ENCODE data around the gene SECISBP2. TPM values are rescaled to one million over a fixed set of nuclear protein-coding genes. Genes with fewer than 3 reads are reported as not detected.

Gene SECISBP2
- total and polyA plus RNA-seq, 7 donors, result 21.0 to 41.8 (median 35.0) TPM

DNA sequence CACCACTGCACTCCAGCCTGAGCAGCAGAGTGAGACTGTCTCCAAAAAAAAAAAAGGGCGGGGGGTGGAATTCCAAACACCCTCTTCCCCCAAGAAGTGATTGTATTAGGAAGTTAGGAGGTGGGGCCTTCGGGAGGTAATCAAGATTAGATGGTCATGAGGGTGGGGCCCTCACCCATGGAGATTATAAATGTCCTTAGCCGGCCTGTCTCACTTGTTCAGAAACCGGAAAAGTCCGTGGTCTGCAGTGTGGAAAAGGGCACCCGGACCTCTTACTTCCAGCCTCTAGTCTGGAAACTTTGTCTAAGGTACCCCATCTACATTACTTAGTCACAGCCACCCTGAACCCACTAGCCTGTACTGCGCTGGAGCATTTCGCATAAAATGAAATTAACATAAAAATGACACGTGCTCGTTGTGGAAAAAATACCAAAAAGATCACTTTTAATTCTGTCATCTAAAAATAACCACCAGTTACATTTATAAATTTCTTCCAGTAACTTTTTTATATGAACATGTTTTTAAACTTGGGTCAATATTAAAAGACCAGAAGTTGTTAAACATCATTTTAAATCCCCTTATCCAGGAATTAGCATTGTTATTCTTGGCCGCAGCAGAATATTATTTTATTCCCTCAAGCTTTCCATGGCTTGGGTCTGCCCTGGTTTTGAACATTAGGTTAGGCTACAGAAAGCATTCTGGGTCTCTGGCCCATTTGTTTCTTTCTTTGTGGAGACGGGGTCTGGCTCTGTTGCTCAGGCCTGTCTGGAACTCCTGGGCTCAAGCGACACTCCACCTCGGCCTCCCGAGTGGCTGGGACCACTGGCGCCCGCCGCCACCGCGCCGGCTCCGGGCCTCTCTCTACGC, 8.5 kb upstream of the SECISBP2 start:
- no peak for DNase-seq
- TF ChIP-seq, protein P1, sequence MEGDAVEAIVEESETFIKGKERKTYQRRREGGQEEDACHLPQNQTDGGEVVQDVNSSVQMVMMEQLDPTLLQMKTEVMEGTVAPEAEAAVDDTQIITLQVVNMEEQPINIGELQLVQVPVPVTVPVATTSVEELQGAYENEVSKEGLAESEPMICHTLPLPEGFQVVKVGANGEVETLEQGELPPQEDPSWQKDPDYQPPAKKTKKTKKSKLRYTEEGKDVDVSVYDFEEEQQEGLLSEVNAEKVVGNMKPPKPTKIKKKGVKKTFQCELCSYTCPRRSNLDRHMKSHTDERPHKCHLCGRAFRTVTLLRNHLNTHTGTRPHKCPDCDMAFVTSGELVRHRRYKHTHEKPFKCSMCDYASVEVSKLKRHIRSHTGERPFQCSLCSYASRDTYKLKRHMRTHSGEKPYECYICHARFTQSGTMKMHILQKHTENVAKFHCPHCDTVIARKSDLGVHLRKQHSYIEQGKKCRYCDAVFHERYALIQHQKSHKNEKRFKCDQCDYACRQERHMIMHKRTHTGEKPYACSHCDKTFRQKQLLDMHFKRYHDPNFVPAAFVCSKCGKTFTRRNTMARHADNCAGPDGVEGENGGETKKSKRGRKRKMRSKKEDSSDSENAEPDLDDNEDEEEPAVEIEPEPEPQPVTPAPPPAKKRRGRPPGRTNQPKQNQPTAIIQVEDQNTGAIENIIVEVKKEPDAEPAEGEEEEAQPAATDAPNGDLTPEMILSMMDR (IDR thresholded peaks at IDR 0.05), result no peak
- TF ChIP-seq POLR2A (IDR thresholded peaks at IDR 0.05) (no peak), POLR2AphosphoS5 (IDR thresholded peaks at IDR 0.05) (no peak)
- WGBS, 2 donors, result 7 to 19% methylated on average over 23 of the region's 23 CpGs
- no peaks in the 10 kb centered on the region for H3K9me3 ChIP-seq
- peak overlapping the region; percentile 66 to 97 (median 80) for H3K4me3 ChIP-seq
- H3K36me3 ChIP-seq, result no peaks in the 10 kb centered on the region
- no peaks in the 10 kb centered on the region for H3K27me3 ChIP-seq
- H3K27ac ChIP-seq, result peak overlapping the region; percentile 99 to 100 (median 100)
- H3K4me1 ChIP-seq, result peaks cover 0 to 33% (median 23%) of the 10 kb centered on the region in 4 donors
- intact Hi-C loops (cut with DNase I), result loop anchor here (5.0 kb wide), 1 partner anchor 128 kb away; no protein-coding TSS in a partner anchor

DNA sequence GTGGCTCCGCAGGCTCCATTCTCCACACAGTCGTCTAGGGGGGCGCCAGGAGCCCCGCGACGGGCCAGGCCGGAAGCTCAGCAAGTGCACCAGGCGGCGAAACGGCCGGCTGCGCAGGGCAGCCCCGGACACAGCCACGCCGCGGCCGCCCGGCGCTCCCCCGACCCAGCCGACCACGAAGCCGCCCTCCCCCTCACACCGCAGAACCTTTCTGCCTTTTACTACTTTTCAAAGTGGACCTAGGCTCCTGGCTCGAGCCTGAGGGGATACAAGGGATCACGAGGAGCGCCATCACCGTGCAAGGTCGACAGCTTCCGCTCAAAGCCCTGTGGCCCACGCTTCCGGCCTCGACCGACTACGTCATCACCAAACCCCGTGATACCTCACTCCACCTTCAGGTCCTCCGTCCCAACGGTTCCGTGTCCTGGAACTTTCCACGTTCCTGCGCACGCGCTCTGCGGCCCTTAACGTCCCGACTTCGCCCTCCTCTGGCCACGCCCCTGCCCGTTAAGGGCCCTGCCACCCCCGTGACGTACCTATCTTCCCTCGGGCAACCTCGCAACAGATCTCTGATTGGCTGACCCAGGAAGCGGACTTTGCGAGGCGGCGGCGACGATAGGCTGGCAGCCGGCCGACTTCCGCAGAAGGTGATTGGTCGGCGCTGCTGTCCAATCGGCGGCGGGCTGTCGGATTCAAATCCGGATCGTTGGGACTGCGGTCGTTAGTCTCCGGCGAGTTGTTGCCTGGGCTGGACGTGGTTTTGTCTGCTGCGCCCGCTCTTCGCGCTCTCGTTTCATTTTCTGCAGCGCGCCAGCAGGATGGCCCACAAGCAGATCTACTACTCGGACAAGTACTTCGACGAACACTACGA, 7.6 kb upstream of the SECISBP2 start, which contains the start of gene CKS2:
TSS of gene CKS2 (plus strand) at position 721 of the 871 bp plus-strand sequence. CDS start at position 819, 98 bp downstream.
- H3K27ac ChIP-seq, result peak within 1 kb of the TSS; percentile 99 to 100 (median 100)
- H3K4me3 ChIP-seq, result peak within 1 kb of the TSS; percentile 66 to 97 (median 83)
- no peaks in the 10 kb centered on the region for H3K9me3 ChIP-seq
- peak; percentile 95 to 97 (median 96) for TF ChIP-seq POLR2AphosphoS5 (IDR thresholded peaks at IDR 0.05)
- TF ChIP-seq EP300 (IDR thresholded peaks at IDR 0.05), result peak in 1 of 4 donors; percentile 97
- peak; percentile 86 to 93 for TF ChIP-seq POLR2A (IDR thresholded peaks at IDR 0.05)
- TF ChIP-seq, protein P1 (IDR thresholded peaks at IDR 0.05), result no peak
- 0% methylated on average over 86 of the region's 86 CpGs for WGBS, 2 donors
- peaks cover 0 to 33% (median 23%) of the 10 kb centered on the region in 4 donors for H3K4me1 ChIP-seq
- no peaks in the 10 kb centered on the region for H3K27me3 ChIP-seq
- intact Hi-C loops (cut with DNase I), result no loop called here
- DNase-seq, result peak; percentile 100
- no peaks in the 10 kb centered on the region for H3K36me3 ChIP-seq

DNA sequence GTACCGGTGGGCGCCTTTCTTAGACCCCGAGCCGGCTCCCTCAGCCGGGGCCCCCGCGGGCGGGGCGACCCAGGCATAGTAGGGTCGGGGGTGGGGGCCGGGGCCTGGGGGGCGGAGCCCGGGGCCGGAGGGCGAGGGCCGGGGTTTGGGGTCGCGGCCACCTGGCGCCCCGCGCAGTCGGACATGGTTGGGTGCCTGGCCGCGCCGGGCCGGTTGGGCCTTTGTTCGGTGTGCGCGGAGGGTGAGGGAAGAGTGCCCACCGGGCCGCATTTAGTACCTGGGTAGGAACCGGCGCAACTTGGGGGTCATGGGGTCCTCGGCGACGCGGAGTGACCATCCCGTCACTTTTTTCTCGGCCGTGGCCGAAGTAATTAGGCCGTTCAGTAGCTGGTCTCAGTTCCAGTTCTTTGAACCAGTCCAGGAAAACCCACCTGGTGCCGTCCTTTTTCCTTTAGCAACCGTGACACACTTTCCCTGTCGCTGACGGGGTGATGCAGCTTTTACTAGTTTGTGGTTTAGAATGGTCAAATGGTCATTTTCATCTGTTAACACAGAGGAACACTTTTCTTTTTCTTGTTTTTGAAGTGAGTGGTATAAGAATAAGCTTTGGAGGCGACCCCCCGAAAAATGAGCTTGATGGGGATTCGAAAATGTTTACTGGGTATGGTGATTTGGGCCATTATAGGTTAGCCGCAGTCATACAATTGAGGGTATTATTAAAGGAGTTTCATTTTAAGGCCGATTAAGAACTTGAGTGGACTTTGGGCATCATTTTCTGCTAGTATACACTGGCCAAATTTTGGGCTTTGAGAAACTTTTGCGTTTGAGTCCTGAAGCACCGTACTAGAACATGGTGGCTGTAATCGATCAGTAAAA, 6.7 kb upstream of the SECISBP2 start:
- peaks cover 0 to 33% (median 23%) of the 10 kb centered on the region in 4 donors for H3K4me1 ChIP-seq
- WGBS, 2 donors, result 0 to 1% methylated on average over 54 of the region's 54 CpGs
- H3K4me3 ChIP-seq, result peak overlapping the region; percentile 51 to 97 (median 83)
- H3K27ac ChIP-seq, result peak overlapping the region; percentile 76 to 100 (median 99)
- H3K27me3 ChIP-seq, result no peaks in the 10 kb centered on the region
- peak; percentile 67 for DNase-seq
- H3K36me3 ChIP-seq, result no peaks in the 10 kb centered on the region
- TF ChIP-seq EP300 (IDR thresholded peaks at IDR 0.05) (no peak), POLR2A (IDR thresholded peaks at IDR 0.05) (no peak), POLR2AphosphoS5 (IDR thresholded peaks at IDR 0.05) (no peak)
- TF ChIP-seq, protein P1 (IDR thresholded peaks at IDR 0.05), result no peak
- H3K9me3 ChIP-seq, result no peaks in the 10 kb centered on the region
- intact Hi-C loops (cut with DNase I), result no loop called here

DNA sequence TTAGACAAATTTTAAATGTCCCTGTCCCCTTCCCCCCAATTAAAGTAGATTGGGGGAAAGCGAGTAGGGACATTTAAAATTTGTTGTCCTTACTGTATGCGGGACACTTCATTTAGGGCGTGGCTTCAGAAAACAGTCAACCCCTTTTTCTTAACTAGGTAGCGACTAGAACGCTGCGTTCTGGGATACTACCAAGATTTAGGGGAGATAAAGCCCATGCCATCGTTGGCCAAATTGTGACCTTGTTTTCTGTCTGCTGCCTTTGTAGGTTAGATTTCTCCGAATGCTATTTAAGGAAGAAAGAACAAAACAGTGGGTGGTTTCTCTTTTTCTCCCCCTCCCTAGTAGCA, 6.1 kb upstream of the SECISBP2 start:
- 1% methylated on average over 8 of the region's 8 CpGs for WGBS, 2 donors
- peak overlapping the region in 1 of 4 donors; percentile 100 for H3K27ac ChIP-seq
- H3K4me3 ChIP-seq, result peak overlapping the region in 3 of 4 donors; percentile 78 to 97 (median 88)
- no peaks in the 10 kb centered on the region for H3K36me3 ChIP-seq
- no peak for DNase-seq
- H3K4me1 ChIP-seq, result peaks cover 0 to 33% (median 24%) of the 10 kb centered on the region in 4 donors
- H3K27me3 ChIP-seq, result no peaks in the 10 kb centered on the region
- TF ChIP-seq EP300 (IDR thresholded peaks at IDR 0.05), result no peak
- TF ChIP-seq POLR2A (IDR thresholded peaks at IDR 0.05), result no peak
- no peaks in the 10 kb centered on the region for H3K9me3 ChIP-seq
- intact Hi-C loops (cut with DNase I), result no loop called here
